ENCODE data around the gene ATP1A4. TPM values are rescaled to one million over a fixed set of nuclear protein-coding genes. Genes with fewer than 3 reads are reported as not detected.
"Not testable (repeated sequence)": the region's sequence is repeated elsewhere in the genome, so short reads cannot be mapped to it uniquely, and the experiment has no call there.

ATP1A4 gene
- total and polyA plus RNA-seq, 2 of the 13 experiments (the other 11 are each of a cell fraction or from before 2014, with no cell fraction given), result not detected

DNA sequence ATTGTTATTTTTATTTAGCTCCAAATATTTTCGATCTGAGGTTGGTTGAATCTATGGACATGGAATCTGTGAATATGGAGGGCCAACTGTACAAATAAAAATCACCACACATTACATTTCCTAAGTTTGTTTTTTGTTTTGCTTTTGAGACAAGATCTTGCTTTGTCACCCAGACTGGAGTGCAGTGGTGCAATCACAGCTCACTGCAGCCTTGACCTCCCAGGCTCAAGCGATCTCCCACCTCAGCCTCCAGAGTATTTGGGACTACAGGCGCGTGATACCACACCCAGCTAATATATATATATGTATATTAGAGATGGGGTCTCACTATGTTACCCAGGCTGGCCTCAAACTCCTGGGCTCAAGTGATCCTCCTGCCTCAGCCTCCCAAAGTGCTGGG, 25.1 kb upstream of the ATP1A4 start:
- H4K20me1 ChIP-seq (ENCODE audit: insufficient read depth, low read length); H3K4me2 ChIP-seq (ENCODE audit: low read depth, low read length); H3K27me3 ChIP-seq (ENCODE audit: control insufficient read depth in 1 of 2, insufficient read depth in 2 of 2, low read length in 2 of 2); H3K4me3 ChIP-seq (replicated peaks in 1 of 3; ENCODE audit: insufficient read depth in 1 of 3, low read depth in 2 of 3, low read length in 3 of 3); BruUV-seq (replicated peaks); H2AFZ ChIP-seq (ENCODE audit: low read length); CTCF ChIA-PET (ENCODE audit: low intra/inter-chr PET ratio, low total read pairs); POLR2A ChIA-PET; H3K27ac ChIP-seq (ENCODE audit: extremely low read length, insufficient read depth, low read length); intact Hi-C loops (cut with micrococcal nuclease; ENCODE audit: unreplicated experiment); DNase-seq (ENCODE audit: low spot score); H3K9me3 ChIP-seq (ENCODE audit: low read length); H3K79me2 ChIP-seq (ENCODE audit: insufficient read depth, low read length); ATAC-seq; in situ Hi-C loops (cut with HindIII; ENCODE audit: extremely low pct_ligation_motif_present, low pct_unique_long_range_greater_than_20kb); FAIRE-seq; H3K9ac ChIP-seq (ENCODE audit: insufficient read depth, low read depth, low read length); H3K36me3 ChIP-seq (replicated peaks in 1 of 2; ENCODE audit: control insufficient read depth in 1 of 2, insufficient read depth in 2 of 2, low read length in 2 of 2); TF ChIP-seq NR2F6 (IDR thresholded peaks at IDR 0.05): not testable (repeated sequence)
- peaks cover 68% of the 10 kb centered on the region for H3K4me1 ChIP-seq (ENCODE audit: insufficient read depth, low read length)
- 0 out of 2 replicates have a peak, but pooled peaks have one; percentile 19 for TF ChIP-seq FOSL2 (CRISPR knock-in tag; IDR thresholded peaks at IDR 0.05)
- 0 out of 2 replicates have a peak, but pooled peaks have one; percentile 30 for TF ChIP-seq RARA (CRISPR knock-in tag; IDR thresholded peaks at IDR 0.05)
- TF ChIP-seq NR2F6 (CRISPR knock-in tag; IDR thresholded peaks at IDR 0.05), result 0 out of 2 replicates have a peak, but pooled peaks have one; percentile 28
- TF ChIP-seq RCOR2 (CRISPR knock-in tag; IDR thresholded peaks at IDR 0.05), result 0 out of 2 replicates have a peak, but pooled peaks have one; percentile 30
- TF ChIP-seq, protein P1, sequence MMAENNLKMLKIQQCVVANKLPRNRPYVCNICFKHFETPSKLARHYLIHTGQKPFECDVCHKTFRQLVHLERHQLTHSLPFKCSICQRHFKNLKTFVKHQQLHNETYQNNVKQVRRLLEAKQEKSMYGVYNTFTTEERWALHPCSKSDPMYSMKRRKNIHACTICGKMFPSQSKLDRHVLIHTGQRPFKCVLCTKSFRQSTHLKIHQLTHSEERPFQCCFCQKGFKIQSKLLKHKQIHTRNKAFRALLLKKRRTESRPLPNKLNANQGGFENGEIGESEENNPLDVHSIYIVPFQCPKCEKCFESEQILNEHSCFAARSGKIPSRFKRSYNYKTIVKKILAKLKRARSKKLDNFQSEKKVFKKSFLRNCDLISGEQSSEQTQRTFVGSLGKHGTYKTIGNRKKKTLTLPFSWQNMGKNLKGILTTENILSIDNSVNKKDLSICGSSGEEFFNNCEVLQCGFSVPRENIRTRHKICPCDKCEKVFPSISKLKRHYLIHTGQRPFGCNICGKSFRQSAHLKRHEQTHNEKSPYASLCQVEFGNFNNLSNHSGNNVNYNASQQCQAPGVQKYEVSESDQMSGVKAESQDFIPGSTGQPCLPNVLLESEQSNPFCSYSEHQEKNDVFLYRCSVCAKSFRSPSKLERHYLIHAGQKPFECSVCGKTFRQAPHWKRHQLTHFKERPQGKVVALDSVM (CRISPR knock-in tag; IDR thresholded peaks at IDR 0.05), result peak; percentile 83
- peak in 1 of 2 experiments; percentile 38; a peak in 1 of 4 replicates for TF ChIP-seq NR2F1 (CRISPR knock-in tag; IDR thresholded peaks at IDR 0.05)
- TF ChIP-seq CEBPB (IDR thresholded peaks at IDR 0.05; ENCODE audit: borderline replicate concordance, low read depth, low read length), result peak; percentile 32; the same call in 1 of the 2 replicates
- WGBS (ENCODE audit: low lambda C conversion rate), result 33% methylated on average over 4 of the region's 4 CpGs

Measured in HepG2 (cell line).